Measurements from ENCODE around the gene PKNOX2.

The PKNOX2 gene

GRCh38 chr11:125267548-125267947 lies 103.0 kb downstream of the PKNOX2 start:
- H3K27me3 ChIP-seq (ENCODE audit: low read depth, low read length): peaks cover 10% of the 10 kb centered on the region; the same call in 1 of the 2 replicates
- no peaks in the 10 kb centered on the region for H3K79me2 ChIP-seq (ENCODE audit: low read length)
- no peaks in the 10 kb centered on the region for H3K4me1 ChIP-seq (ENCODE audit: low read length)
- H3K9ac ChIP-seq (ENCODE audit: low read length): no peak overlapping the region
- no peak overlapping the region for H3K4me3 ChIP-seq (ENCODE audit: low read length)
- no peaks in the 10 kb centered on the region for H3K9me3 ChIP-seq (ENCODE audit: insufficient read depth, low read length)
- H3K27ac ChIP-seq (ENCODE audit: low read length): no peak overlapping the region
- H2AFZ ChIP-seq (ENCODE audit: low read depth, low read length): no peak overlapping the region
- no peaks in the 10 kb centered on the region for H3K36me3 ChIP-seq (replicated peaks; ENCODE audit: low read depth, low read length)
- TF ChIP-seq CTCF (IDR thresholded peaks at IDR 0.05; ENCODE audit: low read depth, low read length): no peak
- TF ChIP-seq EZH2phosphoT487 (IDR thresholded peaks at IDR 0.05; ENCODE audit: low read depth): no peak
- no peaks in the 10 kb centered on the region for H4K20me1 ChIP-seq (ENCODE audit: insufficient read depth, low read length)
- H3K4me2 ChIP-seq (ENCODE audit: low read length): no peak overlapping the region

- no peak overlapping the region for H2AFZ ChIP-seq (ENCODE audit: low read depth, low read length)
- H3K36me3 ChIP-seq (replicated peaks; ENCODE audit: low read depth, low read length): no peaks in the 10 kb centered on the region
- peaks cover 10% of the 10 kb centered on the region; the same call in 1 of the 2 replicates for H3K27me3 ChIP-seq (ENCODE audit: low read depth, low read length)
These were observed 104.1 kb downstream of the PKNOX2 start for GRCh38 chr11:125268611-125269010.

GRCh38 chr11:125270106-125270505 lies 105.6 kb downstream of the PKNOX2 start:
- Histone ChIP-seq H2AFZ (ENCODE audit: low read depth, low read length) (no peak overlapping the region), H3K4me3 (ENCODE audit: low read length) (no peak overlapping the region), H3K27me3 (ENCODE audit: low read depth, low read length) (peaks cover 17% of the 10 kb centered on the region), H3K4me2 (ENCODE audit: low read length) (no peak overlapping the region), H3K9ac (ENCODE audit: low read length) (no peak overlapping the region), H3K79me2 (ENCODE audit: low read length) (no peaks in the 10 kb centered on the region), H4K20me1 (ENCODE audit: insufficient read depth, low read length) (no peaks in the 10 kb centered on the region), H3K4me1 (ENCODE audit: low read length) (no peaks in the 10 kb centered on the region), H3K27ac (ENCODE audit: low read length) (no peak overlapping the region), H3K9me3 (ENCODE audit: insufficient read depth, low read length) (no peaks in the 10 kb centered on the region), H3K36me3 (replicated peaks; ENCODE audit: low read depth, low read length) (no peaks in the 10 kb centered on the region)
- TF ChIP-seq CTCF (IDR thresholded peaks at IDR 0.05; ENCODE audit: low read depth, low read length): no peak
- TF ChIP-seq EZH2phosphoT487 (IDR thresholded peaks at IDR 0.05; ENCODE audit: low read depth): no peak

More at GRCh38 chr11:125268611-125269010, 104.1 kb downstream of the PKNOX2 start:
- no peaks in the 10 kb centered on the region for H3K79me2 ChIP-seq (ENCODE audit: low read length)
- no peak for TF ChIP-seq EZH2phosphoT487 (IDR thresholded peaks at IDR 0.05; ENCODE audit: low read depth)
- no peak for TF ChIP-seq CTCF (IDR thresholded peaks at IDR 0.05; ENCODE audit: low read depth, low read length)
- H3K9ac ChIP-seq (ENCODE audit: low read length): no peak overlapping the region
- no peak overlapping the region for H3K4me3 ChIP-seq (ENCODE audit: low read length)
- H3K27ac ChIP-seq (ENCODE audit: low read length): no peak overlapping the region
- no peak overlapping the region for H3K4me2 ChIP-seq (ENCODE audit: low read length)
- no peaks in the 10 kb centered on the region for H3K9me3 ChIP-seq (ENCODE audit: insufficient read depth, low read length)
- no peaks in the 10 kb centered on the region for H3K4me1 ChIP-seq (ENCODE audit: low read length)
- no peaks in the 10 kb centered on the region for H4K20me1 ChIP-seq (ENCODE audit: insufficient read depth, low read length)

GRCh38 chr11:125270711-125271110 lies 106.2 kb downstream of the PKNOX2 start:
- TF ChIP-seq EZH2phosphoT487 (IDR thresholded peaks at IDR 0.05; ENCODE audit: low read depth) (no peak), CTCF (IDR thresholded peaks at IDR 0.05; ENCODE audit: low read depth, low read length) (no peak)
- no peaks in the 10 kb centered on the region for H4K20me1 ChIP-seq (ENCODE audit: insufficient read depth, low read length)
- no peaks in the 10 kb centered on the region for H3K9me3 ChIP-seq (ENCODE audit: insufficient read depth, low read length)
- H3K4me1 ChIP-seq (ENCODE audit: low read length): no peaks in the 10 kb centered on the region
- no peak overlapping the region for H3K4me3 ChIP-seq (ENCODE audit: low read length)
- H3K4me2 ChIP-seq (ENCODE audit: low read length): no peak overlapping the region
- no peaks in the 10 kb centered on the region for H3K36me3 ChIP-seq (replicated peaks; ENCODE audit: low read depth, low read length)
- no peak overlapping the region for H3K9ac ChIP-seq (ENCODE audit: low read length)
- peaks cover 18% of the 10 kb centered on the region for H3K27me3 ChIP-seq (ENCODE audit: low read depth, low read length)
- no peak overlapping the region for H2AFZ ChIP-seq (ENCODE audit: low read depth, low read length)
- no peaks in the 10 kb centered on the region for H3K79me2 ChIP-seq (ENCODE audit: low read length)
- no peak overlapping the region for H3K27ac ChIP-seq (ENCODE audit: low read length)
